Parathyroid adenoma (tissue), 2 donors: ENCODE data around the gene GAL.

ENCODE experiments used
- H2AFZ ChIP-seq: fragments of 300-600 bp; sonication (generic); one replicate; pipeline ENCODE4 v1.7.0; 2017; ENCODE audit warnings: antibody characterized with exemption, mild to moderate bottlenecking
- H3K27ac ChIP-seq: fragments of 300-600 bp; sonication (generic); one replicate; pipeline ENCODE4 v1.7.0; 2017
- H3K27me3 ChIP-seq: fragments of 300-600 bp; sonication (generic); one replicate; pipeline ENCODE4 v1.7.0; 2017; ENCODE audit warnings: low read length; ENCODE audit not compliant: control insufficient read depth, insufficient read depth
- H3K36me3 ChIP-seq: fragments of 300-600 bp; sonication (generic); one replicate; pipeline ENCODE4 v1.7.0; 2017; ENCODE audit warnings: low read length; ENCODE audit not compliant: control insufficient read depth, insufficient read depth
- H3K4me1 ChIP-seq: fragments of 300-600 bp; sonication (generic); one replicate; pipeline ENCODE4 v1.7.0; 2017; ENCODE audit warnings: control low read depth
- H3K4me2 ChIP-seq: fragments of 300-600 bp; sonication (generic); one replicate; pipeline ENCODE4 v1.7.0; 2017; ENCODE audit warnings: low read length
- H3K4me3 ChIP-seq: fragments of 300-600 bp; sonication (generic); one replicate; pipeline ENCODE4 v1.7.0; 2017; ENCODE audit warnings: low read depth, low read length
- H3K79me2 ChIP-seq: fragments of 300-600 bp; sonication (generic); one replicate; pipeline ENCODE4 v1.7.0; 2017; ENCODE audit warnings: control low read depth
- H3K9ac ChIP-seq: fragments of 300-600 bp; sonication (generic); one replicate; pipeline ENCODE4 v1.7.0; 2017; ENCODE audit warnings: mild to moderate bottlenecking
- H3K9me3 ChIP-seq: fragments of 300-600 bp; sonication (generic); one replicate; pipeline ENCODE4 v1.7.0; 2017; ENCODE audit warnings: low read length; ENCODE audit not compliant: control insufficient read depth
- CTCF ChIP-seq: fragments of 300-600 bp; sonication (generic); IDR thresholded peaks from one replicate; pipeline ENCODE4 v1.7.0; 2017; ENCODE audit warnings: antibody characterized with exemption, mild to moderate bottlenecking
- donor health status: primary hyperparathyroidism.

GAL gene

GRCh38 chr11:68670208-68670992 is 13.9 kb upstream of the GAL start:
- no peaks in the 10 kb centered on the region for H3K4me1 ChIP-seq
- no peaks in the 10 kb centered on the region for H3K9me3 ChIP-seq
- H3K4me2 ChIP-seq = no peak overlapping the region
- H2AFZ ChIP-seq = no peak overlapping the region
- H3K79me2 ChIP-seq = no peaks in the 10 kb centered on the region
- H3K4me3 ChIP-seq = no peak overlapping the region
- no peaks in the 10 kb centered on the region for H3K36me3 ChIP-seq
- no peak overlapping the region for H3K27ac ChIP-seq
- H3K27me3 ChIP-seq = no peaks in the 10 kb centered on the region
- TF ChIP-seq CTCF = no peak
- no peak overlapping the region for H3K9ac ChIP-seq

GRCh38 chr11:68673306-68673945 is 10.9 kb upstream of the GAL start:
- Histone ChIP-seq H2AFZ (no peak overlapping the region), H3K27ac (no peak overlapping the region), H3K4me2 (no peak overlapping the region), H3K36me3 (no peaks in the 10 kb centered on the region), H3K9me3 (no peaks in the 10 kb centered on the region), H3K27me3 (no peaks in the 10 kb centered on the region), H3K4me1 (no peaks in the 10 kb centered on the region), H3K79me2 (no peaks in the 10 kb centered on the region), H3K9ac (no peak overlapping the region), H3K4me3 (no peak overlapping the region)
- no peak for TF ChIP-seq CTCF

- Histone ChIP-seq H3K9me3 (no peaks in the 10 kb centered on the region), H3K27me3 (no peaks in the 10 kb centered on the region), H3K36me3 (no peaks in the 10 kb centered on the region), H3K4me1 (no peaks in the 10 kb centered on the region), H3K79me2 (no peaks in the 10 kb centered on the region), H2AFZ (no peak overlapping the region), H3K27ac (no peak overlapping the region), H3K9ac (no peak overlapping the region), H3K4me2 (no peak overlapping the region), H3K4me3 (no peak overlapping the region)
- TF ChIP-seq CTCF = no peak
These were observed 10.4 kb upstream of the GAL start for GRCh38 chr11:68673991-68674390.

- Histone ChIP-seq H3K9ac (no peak overlapping the region), H3K79me2 (no peaks in the 10 kb centered on the region)
These were observed 9.9 kb upstream of the GAL start for GRCh38 chr11:68674461-68674860.

More at GRCh38 chr11:68674461-68674860, 9.9 kb upstream of the GAL start:
- no peak overlapping the region for H3K4me2 ChIP-seq
- H2AFZ ChIP-seq = no peak overlapping the region
- no peaks in the 10 kb centered on the region for H3K36me3 ChIP-seq
- H3K9me3 ChIP-seq = no peaks in the 10 kb centered on the region
- TF ChIP-seq CTCF = no peak
- no peaks in the 10 kb centered on the region for H3K27me3 ChIP-seq
- H3K27ac ChIP-seq = no peak overlapping the region
- H3K4me3 ChIP-seq = no peak overlapping the region
- no peaks in the 10 kb centered on the region for H3K4me1 ChIP-seq
